Activated T-helper 1 cell treated with Interleukin-2 at 50 U/mL for 16 hours (primary cell): ENCODE results near the gene IRF8.
"Not testable (repeated sequence)": the region's sequence is repeated elsewhere in the genome, so short reads cannot be mapped to it uniquely, and the experiment has no call there.

Experiments used
- DNase-seq: peaks from one replicate; pipeline ENCODE4 v3.0.0-alpha.2; 2020; ENCODE audit warnings: low read depth

The IRF8 gene

DNA sequence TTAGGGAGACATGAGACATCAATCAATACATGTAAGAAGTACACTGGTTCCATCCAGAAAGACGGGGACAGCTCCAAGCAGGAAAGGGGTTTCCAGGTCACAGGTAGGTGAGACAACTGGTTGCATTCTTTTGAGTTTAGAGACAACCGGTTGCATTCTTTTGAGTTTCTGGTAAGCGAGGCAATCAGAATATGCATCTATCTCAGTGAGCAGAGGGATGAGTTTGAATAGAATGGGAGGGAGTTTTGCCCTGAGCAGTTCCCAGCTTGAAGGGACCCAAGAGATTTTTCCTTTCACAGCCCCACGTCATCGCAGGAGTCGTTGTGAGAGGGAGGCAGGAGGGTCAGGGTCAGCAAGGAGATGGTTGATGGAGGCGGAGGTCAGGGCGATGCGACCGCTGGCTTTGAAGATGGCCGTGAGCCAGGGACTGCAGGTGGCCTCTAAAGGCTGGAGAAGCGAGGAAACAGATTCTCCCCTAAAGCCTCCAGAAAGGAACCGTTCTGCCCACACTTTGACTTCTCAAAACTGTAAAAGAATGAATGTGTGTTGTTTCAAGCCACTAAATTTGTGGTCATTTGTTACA, 36.5 kb downstream of the IRF8 start:
- no peak for DNase-seq

DNA sequence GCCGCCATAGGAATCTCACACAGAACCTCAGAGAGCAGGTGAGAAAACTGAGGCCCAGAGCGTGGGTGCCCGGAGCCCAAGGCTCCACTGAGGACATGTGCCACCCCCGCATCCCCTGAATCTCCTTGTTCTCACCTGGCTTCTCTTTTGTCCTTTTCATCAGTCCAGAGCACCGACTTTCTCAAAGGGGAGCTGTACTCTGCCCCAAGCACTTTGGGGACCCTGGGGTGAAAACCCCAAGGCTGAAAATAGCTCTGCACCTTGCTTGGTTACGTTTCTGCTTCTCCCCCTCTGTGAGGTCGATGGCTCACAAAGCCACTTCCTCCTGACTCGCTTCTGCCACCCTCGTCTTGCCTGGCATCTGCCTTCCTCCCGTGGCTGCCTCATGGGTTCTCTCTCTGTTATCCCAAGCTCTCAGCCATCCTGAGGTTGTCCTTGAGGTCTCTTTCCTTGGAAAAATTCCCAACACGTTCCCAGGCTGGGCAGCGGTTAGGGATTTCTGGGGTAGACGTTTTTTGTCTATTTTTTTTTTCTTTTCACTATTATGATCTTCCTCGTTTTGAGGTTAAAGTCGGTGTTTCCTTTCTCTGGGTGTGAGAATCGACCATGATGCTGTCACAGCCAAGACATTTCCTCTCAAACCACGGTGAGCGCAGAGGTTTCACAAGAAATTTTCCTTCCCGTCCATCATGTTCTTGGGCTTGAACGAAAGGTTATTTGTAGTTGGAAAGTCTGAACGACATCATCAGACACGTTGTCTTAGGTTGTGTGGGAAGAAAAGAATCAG, 37.2 kb downstream of the IRF8 start:
- DNase-seq: peak; percentile 45

DNA sequence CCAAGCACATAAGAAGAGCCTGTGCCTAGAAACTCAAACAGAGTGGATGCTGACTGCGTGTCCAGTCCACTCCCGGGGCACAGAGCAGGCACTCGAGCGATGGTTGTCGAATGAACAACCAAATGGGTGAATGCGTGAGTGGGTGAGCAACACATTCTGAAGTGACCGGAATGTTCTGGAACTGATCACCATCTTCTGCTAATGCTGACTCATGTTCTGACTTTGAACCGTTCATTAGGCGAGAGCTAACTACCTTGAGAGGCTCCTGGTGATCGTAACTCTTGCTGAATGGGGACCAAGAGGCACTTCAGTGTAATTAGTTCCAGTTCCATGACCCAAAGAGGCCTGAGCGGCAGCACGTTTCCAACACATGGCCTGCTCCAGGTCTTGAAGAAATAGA, 37.9 kb downstream of the IRF8 start:
- no peak for DNase-seq

DNA sequence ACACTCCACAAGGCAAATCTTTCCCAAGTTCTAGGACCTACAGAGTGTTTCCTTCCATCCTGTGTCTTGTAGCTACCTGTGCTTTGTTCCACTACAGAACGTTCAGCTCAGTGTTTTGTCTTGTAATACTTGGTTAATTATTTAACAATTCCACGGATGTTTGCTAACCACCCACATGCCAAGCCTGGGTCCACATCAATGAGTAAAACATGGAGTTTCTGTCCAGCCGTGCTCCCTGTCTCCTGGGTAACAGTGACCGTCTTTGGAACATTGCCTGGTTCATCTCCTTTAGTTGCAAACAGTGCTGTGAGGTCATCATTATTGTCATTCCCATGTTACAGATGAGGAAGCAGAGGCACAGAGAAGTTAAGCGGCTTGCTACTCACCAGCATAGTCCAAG, 41.3 kb downstream of the IRF8 start:
- no peak for DNase-seq

DNA sequence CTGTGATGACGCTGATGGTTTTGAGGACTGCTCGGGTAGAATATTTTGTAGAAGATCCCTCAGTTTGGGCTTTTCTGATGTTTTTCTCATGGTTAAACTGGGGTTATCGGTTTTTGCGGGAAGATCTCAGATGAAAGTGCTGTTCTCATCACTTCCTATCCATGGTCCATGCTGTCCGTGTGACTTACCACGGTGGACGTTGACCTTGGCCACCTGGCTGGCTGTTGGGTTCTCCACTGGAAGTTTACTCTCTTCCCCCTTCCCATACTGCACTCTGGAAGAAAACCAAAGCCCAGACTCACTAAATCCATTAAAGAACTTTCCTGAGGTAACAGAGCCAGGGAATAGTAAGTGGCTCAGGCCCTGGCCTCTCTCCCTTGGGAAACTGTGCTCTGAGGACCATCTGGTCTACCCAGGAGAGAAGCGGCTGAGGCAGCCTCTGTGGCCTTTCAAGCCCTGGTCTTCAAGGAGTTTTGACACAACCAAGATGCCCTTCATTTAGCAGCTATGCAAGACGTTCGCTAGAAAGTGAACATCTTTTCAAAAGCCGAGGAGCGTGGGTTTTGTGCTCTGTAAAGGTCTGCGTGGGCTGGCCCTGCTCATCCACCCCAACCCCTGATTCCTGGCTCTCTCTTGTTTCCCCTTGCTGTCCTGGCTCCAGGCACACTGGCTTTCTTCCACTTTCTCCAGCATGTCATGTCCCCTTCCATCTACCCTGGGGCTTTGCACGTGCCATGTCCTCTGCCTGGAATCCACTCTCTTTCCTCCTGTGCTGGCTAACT, 43.1 kb downstream of the IRF8 start:
- DNase-seq: no peak

DNA sequence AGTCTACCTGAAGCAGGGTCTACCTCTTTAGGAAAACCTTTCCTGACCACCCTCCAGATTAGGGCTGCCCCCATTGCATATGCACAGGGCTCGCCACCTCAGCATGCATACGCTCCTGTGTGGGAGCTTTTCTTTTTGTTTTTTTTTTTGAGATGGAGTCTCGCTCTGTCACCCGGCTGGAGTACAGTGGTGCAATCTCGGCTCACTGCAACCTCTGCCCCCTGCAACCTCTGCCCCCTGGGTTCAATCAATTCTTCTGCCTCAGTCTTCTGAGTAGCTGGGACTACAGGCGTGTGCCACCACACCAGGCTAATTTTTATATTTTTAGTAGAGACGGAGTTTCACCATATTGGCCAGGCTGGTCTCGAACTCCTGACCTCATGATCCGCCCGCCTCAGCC, 43.7 kb downstream of the IRF8 start:
- not testable (repeated sequence) for DNase-seq

DNA sequence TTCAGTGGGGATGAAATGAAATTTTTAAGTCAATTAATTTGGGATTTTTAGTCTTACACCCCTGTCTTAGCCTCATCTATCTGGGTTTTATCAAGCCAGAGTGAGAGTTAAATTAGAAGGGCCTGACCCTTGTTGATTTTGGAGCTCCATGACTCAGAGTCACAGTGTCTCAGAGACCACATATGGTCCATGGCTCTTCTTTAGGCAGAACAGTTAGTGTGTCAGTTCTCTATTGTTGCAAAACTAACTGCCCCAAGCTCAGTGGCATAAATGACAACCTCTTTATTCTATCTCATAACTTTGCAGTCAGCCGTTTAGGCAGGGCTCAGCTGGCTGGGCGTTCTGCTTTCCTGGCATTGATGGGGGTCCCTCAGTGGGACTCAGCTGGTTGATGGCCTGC, 44.7 kb downstream of the IRF8 start:
- DNase-seq: no peak

DNA sequence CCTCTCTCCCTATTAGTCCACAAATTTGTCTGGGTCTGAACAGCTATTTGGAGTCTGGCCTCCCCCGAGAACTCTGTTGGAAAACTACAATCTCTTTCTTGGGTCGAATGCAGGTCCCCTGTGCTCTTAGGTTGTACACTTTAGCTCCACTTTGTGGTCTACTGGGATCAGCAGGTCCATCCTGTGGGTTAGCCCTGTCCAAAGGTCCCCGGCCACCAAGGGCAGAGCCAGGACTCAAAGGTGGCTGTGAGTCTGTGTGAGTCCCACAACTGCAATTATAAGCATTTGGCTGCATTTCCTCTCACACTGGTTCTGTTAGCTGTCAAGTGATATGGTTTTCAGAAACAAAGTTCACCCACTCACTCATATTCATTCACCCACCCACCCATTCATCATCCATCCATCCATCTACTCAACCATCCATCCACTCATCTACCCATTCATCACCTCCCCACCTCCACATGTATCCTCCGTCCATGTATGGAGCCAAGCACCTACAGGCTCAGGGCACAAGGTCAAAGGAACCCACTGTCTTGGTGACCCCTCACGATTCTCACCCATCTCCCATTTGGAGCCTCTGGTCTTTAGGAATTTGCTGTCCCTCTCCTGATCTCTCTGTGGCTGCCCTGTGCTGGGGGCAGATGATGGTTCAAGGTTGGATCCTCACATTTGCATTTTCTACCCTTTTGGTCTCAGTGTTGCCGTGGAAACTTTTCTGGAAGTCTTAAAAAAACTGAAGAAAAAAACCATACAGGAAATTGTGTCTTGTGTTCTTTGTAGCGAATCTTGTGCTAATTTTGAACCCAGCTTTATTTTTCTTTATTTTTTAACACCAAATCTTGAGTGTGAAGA, 45.8 kb downstream of the IRF8 start:
- DNase-seq: no peak

DNA sequence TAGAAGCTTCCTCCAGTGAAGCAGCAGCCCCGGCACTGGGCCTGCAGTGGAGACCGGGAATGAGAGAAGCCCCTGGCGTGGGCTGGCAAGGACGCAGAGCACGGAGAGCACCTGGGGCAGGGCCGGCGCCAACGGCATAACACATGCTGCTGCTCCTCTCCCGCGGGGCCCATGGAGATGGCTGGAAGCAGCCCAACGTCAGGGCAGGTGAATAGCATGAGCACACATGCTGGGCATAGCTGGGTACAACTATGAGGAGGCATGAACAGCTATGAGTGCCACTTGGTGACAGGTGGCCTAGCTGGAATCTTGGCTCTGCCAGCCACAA, 46.4 kb downstream of the IRF8 start:
- DNase-seq: no peak

DNA sequence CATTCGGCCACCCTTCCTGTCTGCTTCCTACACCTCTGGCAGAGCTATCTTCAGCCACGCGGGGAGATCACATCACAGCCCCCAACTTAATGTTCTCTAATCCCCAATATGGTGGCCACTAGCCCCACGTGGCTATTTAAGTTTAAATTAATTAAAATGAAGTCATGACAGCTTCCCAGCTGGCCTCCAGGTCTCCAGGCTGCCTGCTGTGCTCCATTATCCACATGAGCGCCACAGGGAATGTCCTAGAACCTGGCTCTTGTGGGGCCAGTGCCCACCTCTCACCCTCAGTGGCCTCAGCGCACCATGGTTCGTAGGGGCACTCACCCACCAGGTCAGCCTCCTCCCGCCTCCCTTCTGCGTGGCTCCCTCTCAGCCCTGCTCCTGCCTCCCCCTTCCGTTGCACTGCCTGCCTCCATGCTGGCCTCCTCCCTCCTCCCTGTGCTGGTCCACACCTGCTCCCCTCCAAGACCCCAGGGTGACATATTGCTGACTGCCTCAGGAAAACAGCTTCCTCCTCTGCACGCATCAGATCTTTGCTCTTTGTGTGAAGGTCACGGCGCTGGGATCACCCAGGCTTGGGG, 47.7 kb downstream of the IRF8 start:
- no peak for DNase-seq

DNA sequence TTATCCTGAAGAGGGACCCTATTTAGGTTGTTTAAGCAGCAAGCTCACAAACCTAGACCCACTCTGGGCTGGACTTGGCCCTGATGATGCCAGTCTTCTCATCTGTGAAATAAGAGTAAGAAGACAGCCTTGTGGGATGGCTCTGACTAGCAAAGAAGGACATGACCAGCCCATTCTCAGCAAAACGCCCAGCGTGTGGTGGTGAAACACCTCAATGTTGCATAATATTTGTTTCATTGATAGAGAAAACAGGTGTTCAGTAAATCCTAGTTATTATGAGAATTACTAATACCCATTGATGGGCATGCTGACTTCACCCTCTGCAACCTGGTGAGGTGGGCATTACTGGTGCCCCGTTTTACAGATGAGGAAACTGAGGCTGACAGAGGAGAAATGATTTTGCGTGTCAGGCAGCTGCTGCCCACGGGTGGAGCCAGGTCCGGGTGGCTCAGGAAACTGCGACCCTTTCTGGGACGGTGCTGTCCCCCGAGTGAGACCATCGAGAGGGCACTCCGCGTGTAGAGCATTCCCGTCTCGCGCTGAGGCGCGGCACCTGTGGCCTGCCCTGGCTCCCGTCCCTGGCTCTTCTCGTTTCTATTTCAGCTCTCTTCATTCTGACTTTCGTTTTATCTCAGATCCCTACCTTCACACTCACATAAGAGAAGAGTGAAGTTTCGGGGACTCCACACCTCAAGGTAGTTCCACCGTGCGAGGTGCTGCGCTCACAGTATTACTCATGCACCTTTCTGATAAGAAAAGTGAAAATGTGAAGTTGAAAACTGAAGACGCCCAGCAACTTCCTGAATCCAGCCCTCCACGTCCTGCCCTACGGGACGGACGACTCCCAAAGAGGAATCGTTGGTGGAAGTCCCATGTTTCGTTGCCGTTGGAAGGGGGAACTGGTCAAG, 48.5 kb downstream of the IRF8 start:
- DNase-seq: no peak

DNA sequence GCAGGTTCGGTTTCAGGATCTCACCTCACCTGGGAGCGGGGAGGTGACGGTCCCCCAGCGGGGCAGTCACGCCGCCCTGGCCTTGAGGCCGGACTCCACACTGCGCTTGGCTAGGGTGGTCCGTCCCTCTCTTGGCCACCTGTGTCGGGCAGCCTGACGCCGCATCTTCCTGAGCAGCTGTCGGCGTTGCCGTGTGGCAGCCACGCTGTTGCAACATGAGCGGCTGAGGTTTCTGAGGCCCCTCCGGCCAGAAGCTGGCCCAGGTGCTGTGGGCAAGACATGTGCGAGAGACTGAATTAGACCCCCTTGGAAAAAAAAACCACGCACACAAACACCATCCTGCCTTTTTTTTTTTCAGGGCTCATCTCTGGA, 49.2 kb downstream of the IRF8 start:
- DNase-seq: no peak

DNA sequence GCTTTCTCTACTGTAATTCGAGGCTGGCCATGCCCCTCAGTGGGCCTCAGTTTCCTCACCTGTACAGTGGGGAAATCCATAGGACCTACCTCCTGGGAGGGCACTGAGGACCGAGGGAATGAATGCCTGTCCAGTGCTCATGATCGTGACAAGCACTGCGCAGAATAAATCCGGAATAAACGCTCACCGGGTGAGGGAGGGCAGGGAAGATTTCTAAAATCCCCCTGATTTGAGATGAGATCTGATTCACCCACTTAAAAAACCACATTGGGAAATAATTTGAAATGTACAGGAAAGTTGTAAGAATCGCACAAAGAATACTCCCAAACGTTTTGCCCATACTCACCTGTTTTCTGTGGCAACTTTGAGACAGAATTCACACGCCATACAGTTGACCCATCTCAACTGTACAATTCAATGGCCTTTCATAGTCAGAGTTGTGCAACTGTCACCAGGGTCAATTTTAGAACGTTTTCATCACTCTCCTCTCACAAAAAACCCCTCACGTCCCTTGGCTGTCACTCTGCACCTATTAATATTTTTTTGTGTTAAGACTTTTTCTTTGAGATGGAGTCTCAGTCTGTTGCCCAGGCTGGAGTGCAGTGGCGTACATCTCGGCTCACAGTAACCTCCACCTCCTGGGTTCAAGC, 49.8 kb downstream of the IRF8 start:
- DNase-seq: no peak

DNA sequence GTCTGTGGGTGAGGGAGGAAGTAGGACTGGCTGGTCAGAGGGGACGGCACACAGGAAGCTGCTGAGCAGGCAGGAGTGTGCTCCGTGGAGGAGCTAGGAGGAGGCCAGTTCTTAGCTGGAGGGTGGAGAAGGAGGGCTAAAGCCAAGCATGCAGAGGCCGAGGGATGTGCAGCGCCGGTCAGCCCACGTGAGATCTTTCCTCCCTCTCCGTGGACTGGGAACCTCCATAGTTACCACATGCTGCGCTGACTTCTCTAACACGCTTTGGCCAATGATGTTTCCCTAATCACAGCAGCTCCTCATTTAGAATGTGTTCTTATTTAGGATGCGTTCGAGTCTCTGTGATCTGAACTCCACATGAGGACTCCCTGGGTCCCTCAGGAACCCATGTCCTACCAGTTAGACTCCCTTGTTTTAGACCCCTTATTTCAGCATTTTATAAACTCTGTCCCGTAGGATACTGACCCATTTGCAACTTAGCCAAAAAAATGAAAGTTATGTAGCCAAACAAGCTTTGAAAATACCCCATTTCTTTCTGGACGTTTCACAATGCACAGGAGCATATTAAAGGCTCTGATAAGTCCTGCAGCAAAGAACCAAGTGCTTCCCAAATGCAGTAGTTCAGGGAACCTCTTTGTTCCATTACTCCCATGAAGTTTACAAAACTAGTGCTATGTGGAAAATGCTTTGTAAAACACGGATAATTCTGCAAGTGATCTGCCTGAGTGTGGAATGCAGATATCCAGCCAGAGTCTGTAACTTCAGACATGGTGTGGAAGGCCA, 51.4 kb downstream of the IRF8 start:
- DNase-seq: no peak

DNA sequence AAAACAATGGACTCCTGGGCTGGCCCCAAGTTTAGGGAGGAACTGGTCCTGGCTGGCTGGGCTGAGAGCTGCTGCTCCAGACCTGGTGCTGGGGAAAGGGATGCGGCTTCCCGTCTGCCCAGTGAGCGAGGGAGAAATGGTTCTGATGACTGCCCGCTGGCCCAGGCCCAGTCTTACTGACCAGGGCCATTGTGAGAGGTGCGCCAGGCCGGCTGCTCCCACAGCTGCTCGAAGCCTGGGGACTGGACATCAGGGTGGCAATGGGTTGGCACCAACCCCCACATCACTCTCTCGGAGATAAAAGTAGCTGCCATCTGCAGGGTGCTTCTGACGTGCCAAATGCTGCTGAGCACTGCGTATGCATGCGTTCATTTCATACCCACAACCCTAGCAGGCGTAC, 53.2 kb downstream of the IRF8 start:
- no peak for DNase-seq

DNA sequence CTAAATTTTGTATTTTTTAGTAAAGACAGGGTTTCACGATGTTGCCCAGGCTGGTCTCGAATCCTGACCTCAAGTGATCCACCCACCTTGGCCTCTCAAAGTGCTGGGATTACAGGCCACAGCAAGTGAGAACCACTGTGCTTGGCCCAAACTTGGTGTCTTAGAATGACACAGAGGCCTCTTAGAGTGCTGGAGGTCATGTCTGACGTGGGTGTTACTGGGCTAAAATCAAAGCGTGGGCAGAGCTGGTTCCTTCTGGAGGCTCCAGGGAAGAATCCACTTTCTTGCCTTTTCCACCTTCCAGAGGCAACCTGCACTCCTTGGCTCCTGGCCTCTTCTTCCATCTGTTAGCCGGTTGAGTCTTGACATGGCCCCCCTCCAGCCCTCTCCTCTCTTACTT, 53.8 kb downstream of the IRF8 start:
- no peak for DNase-seq

DNA sequence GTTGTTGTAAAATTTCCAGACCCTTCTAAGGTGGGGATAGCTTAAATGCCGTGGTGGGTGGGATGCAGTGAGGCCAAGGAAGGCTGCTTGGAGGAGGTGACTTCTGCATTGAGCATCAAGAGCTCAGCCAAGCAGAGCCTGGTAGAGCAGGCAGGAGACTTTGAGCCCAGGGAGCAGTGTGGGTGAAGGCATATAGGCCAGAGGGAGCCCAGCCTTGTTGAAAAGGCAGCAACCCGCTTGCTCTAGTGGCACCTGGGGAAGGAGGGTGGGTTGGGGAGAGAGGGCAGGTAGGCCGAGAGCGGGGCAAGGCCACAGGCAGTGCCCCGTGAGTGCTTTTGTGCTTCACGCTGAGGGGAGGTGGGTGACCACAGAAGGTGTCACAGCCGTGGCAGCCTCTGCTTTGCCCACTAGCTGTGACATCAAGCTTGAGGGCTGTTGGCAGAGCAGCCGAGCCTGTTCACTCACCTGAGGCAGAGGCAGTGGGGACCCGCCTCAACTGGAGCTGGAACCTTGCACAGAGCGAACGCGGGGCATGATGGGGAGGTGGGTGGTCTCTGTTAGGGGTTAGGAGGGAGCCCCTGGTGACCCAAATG, 56.1 kb downstream of the IRF8 start:
- no peak for DNase-seq

DNA sequence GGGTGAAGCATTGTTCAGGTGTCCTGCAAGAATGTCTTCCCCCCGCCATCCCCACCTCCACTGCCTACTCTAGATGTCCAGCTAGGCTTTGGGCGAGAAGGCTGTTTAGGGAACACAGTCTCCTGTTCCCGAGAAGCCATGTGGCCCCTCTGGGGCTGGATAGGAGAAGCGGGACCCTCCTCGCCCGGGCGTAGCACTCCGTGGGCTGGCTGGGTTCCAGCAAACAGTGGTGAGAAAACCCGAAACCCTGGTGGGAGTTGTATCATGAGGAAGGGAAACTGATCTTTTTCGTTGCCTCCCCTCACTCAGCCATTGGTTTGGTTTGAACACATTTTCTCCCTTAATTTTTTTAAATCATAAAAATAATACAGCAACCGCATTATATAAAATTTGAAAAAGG, 56.6 kb downstream of the IRF8 start:
- DNase-seq: no peak

DNA sequence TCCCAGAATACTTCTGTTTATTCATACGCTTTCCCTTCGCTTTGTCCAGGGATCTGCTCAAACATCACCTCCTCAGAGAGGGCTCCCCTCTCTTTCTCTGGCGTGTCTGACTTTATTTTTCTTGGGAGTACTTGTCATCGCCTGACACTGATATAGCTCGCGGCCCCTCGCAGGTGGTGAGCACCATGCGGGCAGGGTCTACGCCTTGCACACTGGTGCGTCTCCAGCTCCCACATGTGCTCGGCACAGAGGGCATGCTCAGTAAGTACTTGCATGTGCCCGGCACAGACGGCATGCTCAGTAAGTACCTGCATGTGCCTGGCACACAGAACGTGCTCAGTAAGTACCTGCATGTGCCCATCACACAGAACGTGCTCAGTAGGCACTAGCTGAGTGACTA, 57.5 kb downstream of the IRF8 start:
- DNase-seq: no peak
